GM19099 (cell line): Measurements from ENCODE around the gene ABHD17B.

Experiments used
- POLR2A ChIP-seq: IDR thresholded peaks from 3 replicates; pipeline ENCODE4 v1.6.1; 2011; ENCODE audit warnings: low read depth; ENCODE audit not compliant: insufficient read length; ENCODE audit errors: extremely low read depth

The ABHD17B gene

GRCh38 chr9:71911061-71911907 is at the start of gene ABHD17B, which contains the start of gene C9orf85:
Gene ABHD17B (minus strand): TSS chr9:71911193. CDS start chr9:71875080, 36,113 bp downstream.
Gene C9orf85 (plus strand): TSS chr9:71911639. CDS start chr9:71911735, 96 bp downstream.
- TF ChIP-seq POLR2A = peak; percentile 99

DNA sequence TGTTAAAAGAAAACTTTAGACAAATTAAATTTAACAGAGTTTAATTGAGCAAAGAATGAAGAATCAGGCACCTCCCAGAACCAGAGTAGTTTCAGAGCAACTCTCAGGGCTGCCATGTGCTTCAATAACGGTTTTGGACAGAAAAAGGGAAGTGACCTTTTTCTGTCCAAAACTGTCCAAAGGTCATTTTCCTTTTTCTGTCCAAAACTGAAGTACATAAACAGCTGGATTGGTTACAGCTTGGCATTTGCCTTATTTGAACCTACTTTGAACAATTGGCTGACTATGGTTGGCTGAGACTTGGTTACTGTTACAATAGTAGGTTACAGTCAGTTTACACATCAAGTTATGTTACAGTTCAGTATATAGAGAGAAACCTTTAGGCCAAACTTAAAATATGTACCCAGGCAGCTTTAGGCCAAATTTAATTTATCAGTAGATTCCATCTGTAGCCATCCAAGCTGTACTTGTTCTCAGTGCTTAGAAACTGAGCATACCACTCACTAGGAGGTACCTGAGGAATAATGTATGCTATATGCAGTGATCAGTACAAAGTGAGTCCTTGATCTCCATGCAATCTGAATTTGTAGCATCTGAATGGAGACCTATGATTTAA is 44.4 kb upstream of the ABHD17B start:
- no peak for TF ChIP-seq POLR2A

DNA sequence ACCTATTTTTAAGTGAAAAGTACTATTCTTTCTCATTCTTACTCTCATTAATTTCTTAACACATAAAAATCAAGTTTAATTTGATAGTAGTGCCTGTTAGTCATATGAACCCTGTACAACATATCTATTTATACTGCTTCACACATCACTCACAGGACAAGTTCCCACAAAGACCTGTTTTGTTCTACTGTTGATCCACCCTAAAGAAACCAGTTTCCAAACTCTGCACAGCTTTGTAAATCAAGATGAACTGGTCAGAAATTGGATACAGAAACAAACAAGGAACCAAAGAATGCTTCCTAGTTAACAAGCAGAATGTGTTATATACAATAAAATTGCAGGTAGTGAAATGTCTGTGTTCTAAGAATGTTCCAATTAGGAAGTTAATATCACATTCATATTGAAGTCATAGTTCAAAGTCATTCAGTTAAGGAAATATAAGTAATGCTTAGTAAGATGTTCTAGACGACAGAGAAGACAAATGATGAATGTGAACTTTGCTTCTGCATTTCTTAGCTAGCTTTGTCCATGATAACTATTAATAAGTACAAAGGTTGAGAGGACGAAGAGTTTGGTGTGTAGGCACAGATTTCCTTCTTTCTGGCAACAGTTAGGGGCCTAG is 33.9 kb upstream of the ABHD17B start:
- TF ChIP-seq POLR2A = no peak

DNA sequence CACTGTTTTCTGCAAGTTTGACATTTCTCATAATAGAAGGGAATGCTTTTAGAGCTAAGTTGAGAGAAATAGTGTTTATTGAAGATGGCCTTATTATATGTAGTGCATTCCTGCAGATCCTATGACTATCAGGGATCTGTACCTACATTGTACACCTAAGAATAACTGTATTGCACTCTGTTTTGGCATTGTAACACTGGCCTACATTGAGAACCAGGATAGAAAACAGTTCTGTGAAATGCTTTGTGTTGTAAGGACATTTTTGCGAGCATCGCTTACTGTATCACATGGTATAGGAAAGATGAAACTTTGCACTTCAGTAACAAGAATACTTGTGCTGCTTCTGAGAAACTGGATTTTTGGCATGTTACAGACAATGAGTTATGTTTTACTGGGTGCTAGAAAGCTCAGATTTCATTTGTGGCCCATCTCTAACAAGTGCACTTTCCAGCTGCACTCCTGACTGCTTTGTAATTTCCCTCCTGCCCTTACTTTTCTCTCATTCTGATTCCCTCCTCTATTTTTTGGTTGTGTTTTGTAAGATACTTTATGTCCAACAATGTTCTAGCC is 31.1 kb upstream of the ABHD17B start:
- TF ChIP-seq POLR2A = no peak

- no peak for TF ChIP-seq POLR2A
These were observed 30.1 kb upstream of the ABHD17B start for GRCh38 chr9:71941060-71941568.

GRCh38 chr9:71937898-71938297 is 26.9 kb upstream of the ABHD17B start:
- no peak for TF ChIP-seq POLR2A

GRCh38 chr9:71937070-71937625 is 26.2 kb upstream of the ABHD17B start:
- TF ChIP-seq POLR2A = no peak

GRCh38 chr9:71936066-71936465 is 25.1 kb upstream of the ABHD17B start:
- TF ChIP-seq POLR2A = no peak

GRCh38 chr9:71931166-71931565 is 20.2 kb upstream of the ABHD17B start:
- TF ChIP-seq POLR2A = no peak

DNA sequence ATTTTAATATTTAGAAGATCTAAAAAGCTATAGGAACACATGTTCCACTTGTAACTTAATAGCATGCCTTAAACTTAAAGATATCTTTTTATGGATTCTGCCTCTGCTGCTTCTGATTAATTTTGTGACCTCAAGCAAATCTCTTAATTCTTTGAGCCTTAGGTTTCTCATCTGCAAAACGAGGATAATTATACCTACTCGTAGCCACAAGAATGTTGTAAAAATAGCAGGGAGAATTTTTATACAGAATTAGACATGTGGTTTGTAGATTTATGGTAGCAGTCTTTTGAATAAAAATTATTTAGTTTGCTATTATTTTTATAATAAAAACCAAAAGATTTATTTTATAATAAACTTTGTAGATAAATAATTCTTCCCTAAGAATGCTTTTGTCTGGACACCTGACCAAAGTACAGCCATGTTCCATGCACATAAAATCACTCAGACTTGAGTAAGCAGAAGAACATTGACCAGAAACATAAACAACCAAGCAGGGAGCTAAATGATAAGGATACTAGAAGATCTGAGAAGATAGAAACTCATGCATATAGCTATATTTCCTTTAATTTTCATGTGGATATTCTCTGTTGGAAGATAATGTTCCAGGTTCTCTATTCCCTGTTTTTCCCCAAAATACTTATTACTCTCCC is 18.9 kb upstream of the ABHD17B start:
- TF ChIP-seq POLR2A = no peak

- TF ChIP-seq POLR2A = no peak
These were observed 18.2 kb upstream of the ABHD17B start for GRCh38 chr9:71929223-71929622.

DNA sequence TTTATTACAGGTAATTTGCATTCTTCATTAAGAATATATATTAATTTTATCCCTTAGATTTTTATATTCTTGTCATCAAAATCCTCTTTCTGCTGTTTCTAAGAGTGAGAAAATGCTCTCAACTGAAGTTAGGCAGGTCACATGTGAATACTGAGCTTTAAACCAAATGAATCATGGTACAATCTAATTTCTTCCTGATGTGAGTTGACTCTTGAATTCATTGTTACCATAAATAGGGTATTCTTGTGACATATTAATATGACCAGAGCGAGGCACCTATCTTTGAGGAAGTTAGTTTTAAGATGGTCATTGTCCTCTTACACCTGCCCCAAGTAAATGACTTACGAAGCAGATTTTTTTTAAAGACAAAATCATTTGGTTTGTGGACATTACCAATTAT is 17.8 kb upstream of the ABHD17B start:
- no peak for TF ChIP-seq POLR2A

GRCh38 chr9:71928376-71928775 is 17.4 kb upstream of the ABHD17B start:
- no peak for TF ChIP-seq POLR2A

- no peak for TF ChIP-seq POLR2A
These were observed 14.8 kb upstream of the ABHD17B start for GRCh38 chr9:71925834-71926233.
